ENCODE data around the gene RTCA. TPM values are rescaled to one million over a fixed set of nuclear protein-coding genes. Genes with fewer than 3 reads are reported as not detected.
A peak's percentile ranks its signal among the peaks of the same experiment; 100 is the strongest.
"Not testable (repeated sequence)": the region's sequence is repeated elsewhere in the genome, so short reads cannot be mapped to it uniquely, and the experiment has no call there.

Gene RTCA
- total RNA-seq, 1 experiment from 2014 or later: 27.3 TPM

GRCh38 chr1:100250264-100250663, 15.8 kb upstream of the RTCA start:
- peaks cover 7% of the 10 kb centered on the region for H3K27me3 ChIP-seq
- H3K4me3 ChIP-seq: peak overlapping the region; percentile 75
- no peaks in the 10 kb centered on the region for H3K36me3 ChIP-seq
- no peaks in the 10 kb centered on the region for H3K9me3 ChIP-seq
- DNase-seq: no peak

- no peak for DNase-seq
- no peaks in the 10 kb centered on the region for H3K9me3 ChIP-seq
- peaks cover 7% of the 10 kb centered on the region for H3K27me3 ChIP-seq
- no peak overlapping the region; the same call in 1 of the 2 replicates for H3K4me3 ChIP-seq
- no peaks in the 10 kb centered on the region for H3K36me3 ChIP-seq
Measured at GRCh38 chr1:100250807-100251206, 15.2 kb upstream of the RTCA start.

- Histone ChIP-seq H3K36me3 (no peaks in the 10 kb centered on the region), H3K27me3 (peaks cover 7% of the 10 kb centered on the region), H3K4me3 (no peak overlapping the region), H3K9me3 (no peaks in the 10 kb centered on the region)
- no peak for DNase-seq
Measured at GRCh38 chr1:100252901-100253300, 13.1 kb upstream of the RTCA start.

GRCh38 chr1:100253552-100253951, 12.5 kb upstream of the RTCA start:
- H3K36me3 ChIP-seq: no peaks in the 10 kb centered on the region
- H3K9me3 ChIP-seq: no peaks in the 10 kb centered on the region

GRCh38 chr1:100256273-100256672, 9.7 kb upstream of the RTCA start:
- H3K36me3 ChIP-seq, H3K4me3 ChIP-seq, H3K9me3 ChIP-seq, DNase-seq, H3K27me3 ChIP-seq: not testable (repeated sequence)

More at GRCh38 chr1:100253552-100253951, 12.5 kb upstream of the RTCA start:
- Histone ChIP-seq H3K4me3 (no peak overlapping the region), H3K27me3 (peaks cover 7% of the 10 kb centered on the region)
- no peak for DNase-seq

- not testable (repeated sequence) for H3K9me3 ChIP-seq, H3K27me3 ChIP-seq, H3K4me3 ChIP-seq, DNase-seq, H3K36me3 ChIP-seq
Measured at GRCh38 chr1:100258427-100258826, 7.6 kb upstream of the RTCA start.

GRCh38 chr1:100261686-100262085, 4.3 kb upstream of the RTCA start:
- Histone ChIP-seq H3K9me3 (peaks cover 4% of the 10 kb centered on the region; the same call in 1 of the 2 replicates), H3K4me3 (no peak overlapping the region), H3K27me3 (no peaks in the 10 kb centered on the region), H3K36me3 (no peaks in the 10 kb centered on the region)
- no peak for DNase-seq

GRCh38 chr1:100264081-100264480, 1.9 kb upstream of the RTCA start:
- H3K4me3 ChIP-seq, H3K27me3 ChIP-seq, DNase-seq, H3K9me3 ChIP-seq: not testable (repeated sequence)
- peaks cover 18% of the 10 kb centered on the region for H3K36me3 ChIP-seq

GRCh38 chr1:100265562-100265930, 470 bp upstream of the RTCA start:
- no peaks in the 10 kb centered on the region for H3K27me3 ChIP-seq
- H3K9me3 ChIP-seq: peaks cover 4% of the 10 kb centered on the region; the same call in 1 of the 2 replicates
- peak overlapping the region; percentile 68 for H3K4me3 ChIP-seq
- no peak for DNase-seq
- peaks cover 26% of the 10 kb centered on the region for H3K36me3 ChIP-seq

- Histone ChIP-seq H3K36me3 (peaks cover 38% of the 10 kb centered on the region), H3K4me3 (peak overlapping the region; percentile 68), H3K9me3 (peaks cover 4% of the 10 kb centered on the region; the same call in 1 of the 2 replicates), H3K27me3 (no peaks in the 10 kb centered on the region)
- peak; percentile 6 for DNase-seq
Measured at GRCh38 chr1:100266741-100267140, 725 bp downstream of the RTCA start.

GRCh38 chr1:100267284-100267683, 1.3 kb downstream of the RTCA start:
- Histone ChIP-seq H3K36me3 (peaks cover 42% of the 10 kb centered on the region), H3K4me3 (peak overlapping the region; percentile 68), H3K27me3 (no peaks in the 10 kb centered on the region), H3K9me3 (peaks cover 4% of the 10 kb centered on the region; the same call in 1 of the 2 replicates)
- no peak for DNase-seq

GRCh38 chr1:100268202-100268601, 2.2 kb downstream of the RTCA start:
- no peaks in the 10 kb centered on the region for H3K27me3 ChIP-seq
- H3K9me3 ChIP-seq: peaks cover 4% of the 10 kb centered on the region; the same call in 1 of the 2 replicates
- peaks cover 48% of the 10 kb centered on the region for H3K36me3 ChIP-seq
- DNase-seq: no peak
- no peak overlapping the region for H3K4me3 ChIP-seq

- H3K9me3 ChIP-seq: no peaks in the 10 kb centered on the region
- no peak for DNase-seq
- no peak overlapping the region for H3K4me3 ChIP-seq
- H3K27me3 ChIP-seq: no peaks in the 10 kb centered on the region
- H3K36me3 ChIP-seq: peaks cover 77% of the 10 kb centered on the region
Measured at GRCh38 chr1:100277866-100278265, 11.8 kb downstream of the RTCA start.

- no peak for DNase-seq
- H3K9me3 ChIP-seq: no peaks in the 10 kb centered on the region
- H3K36me3 ChIP-seq: peaks cover 70% of the 10 kb centered on the region
- H3K27me3 ChIP-seq: no peaks in the 10 kb centered on the region
- no peak overlapping the region for H3K4me3 ChIP-seq
Measured at GRCh38 chr1:100279358-100279923, 13.4 kb downstream of the RTCA start.

- Histone ChIP-seq H3K9me3 (no peaks in the 10 kb centered on the region), H3K36me3 (peaks cover 70% of the 10 kb centered on the region), H3K4me3 (no peak overlapping the region), H3K27me3 (no peaks in the 10 kb centered on the region)
- no peak for DNase-seq
Measured at GRCh38 chr1:100279954-100280682, 14.1 kb downstream of the RTCA start.

- no peak overlapping the region for H3K4me3 ChIP-seq
- no peaks in the 10 kb centered on the region for H3K9me3 ChIP-seq
- H3K27me3 ChIP-seq: no peaks in the 10 kb centered on the region
- peaks cover 54% of the 10 kb centered on the region for H3K36me3 ChIP-seq
- DNase-seq: no peak
Measured at GRCh38 chr1:100284591-100284990, 18.6 kb downstream of the RTCA start.

GRCh38 chr1:100287162-100287561, 21.1 kb downstream of the RTCA start:
- Histone ChIP-seq H3K9me3 (no peaks in the 10 kb centered on the region), H3K27me3 (no peaks in the 10 kb centered on the region), H3K4me3 (no peak overlapping the region), H3K36me3 (peaks cover 67% of the 10 kb centered on the region)
- no peak for DNase-seq

GRCh38 chr1:100290291-100290690, 24.3 kb downstream of the RTCA start:
- H3K4me3 ChIP-seq: no peak overlapping the region
- no peaks in the 10 kb centered on the region for H3K9me3 ChIP-seq
- no peaks in the 10 kb centered on the region for H3K27me3 ChIP-seq
- peaks cover 59% of the 10 kb centered on the region for H3K36me3 ChIP-seq
- DNase-seq: no peak

All from MG63 (cell line).